ENCODE data around the gene MAN2A2.

GRCh38 chr15:90876512-90877170, 26.5 kb upstream of the MAN2A2 start:
- TF ChIP-seq SUZ12 (IDR thresholded peaks at IDR 0.05) (no peak), ARNT (IDR thresholded peaks at IDR 0.05) (no peak), LEF1 (IDR thresholded peaks at IDR 0.05; ENCODE audit: borderline replicate concordance) (no peak), BHLHE40 (IDR thresholded peaks at IDR 0.05; ENCODE audit: borderline replicate concordance) (no peak), TARDBP (IDR thresholded peaks at IDR 0.05) (no peak), FOXM1 (IDR thresholded peaks at IDR 0.05; ENCODE audit: borderline replicate concordance) (no peak), SP1 (IDR thresholded peaks at IDR 0.05) (no peak), CTBP1 (IDR thresholded peaks at IDR 0.05; ENCODE audit: borderline replicate concordance) (no peak), HDGF (IDR thresholded peaks at IDR 0.05; ENCODE audit: borderline replicate concordance) (no peak), FOXA1 (IDR thresholded peaks at IDR 0.05) (no peak)

Data from HEK293T (cell line).